ENCODE measurements around the gene CDH13. TPM values are rescaled to one million over a fixed set of nuclear protein-coding genes. Genes with fewer than 3 reads are reported as not detected.

CDH13 gene
- total and polyA plus RNA-seq, 2 experiments from 2014 or later = 1.6 to 4.4 TPM

GRCh38 chr16:82629441-82630027 lies 2.8 kb downstream of the CDH13 start (continued):
- TF ChIP-seq, protein P1, sequence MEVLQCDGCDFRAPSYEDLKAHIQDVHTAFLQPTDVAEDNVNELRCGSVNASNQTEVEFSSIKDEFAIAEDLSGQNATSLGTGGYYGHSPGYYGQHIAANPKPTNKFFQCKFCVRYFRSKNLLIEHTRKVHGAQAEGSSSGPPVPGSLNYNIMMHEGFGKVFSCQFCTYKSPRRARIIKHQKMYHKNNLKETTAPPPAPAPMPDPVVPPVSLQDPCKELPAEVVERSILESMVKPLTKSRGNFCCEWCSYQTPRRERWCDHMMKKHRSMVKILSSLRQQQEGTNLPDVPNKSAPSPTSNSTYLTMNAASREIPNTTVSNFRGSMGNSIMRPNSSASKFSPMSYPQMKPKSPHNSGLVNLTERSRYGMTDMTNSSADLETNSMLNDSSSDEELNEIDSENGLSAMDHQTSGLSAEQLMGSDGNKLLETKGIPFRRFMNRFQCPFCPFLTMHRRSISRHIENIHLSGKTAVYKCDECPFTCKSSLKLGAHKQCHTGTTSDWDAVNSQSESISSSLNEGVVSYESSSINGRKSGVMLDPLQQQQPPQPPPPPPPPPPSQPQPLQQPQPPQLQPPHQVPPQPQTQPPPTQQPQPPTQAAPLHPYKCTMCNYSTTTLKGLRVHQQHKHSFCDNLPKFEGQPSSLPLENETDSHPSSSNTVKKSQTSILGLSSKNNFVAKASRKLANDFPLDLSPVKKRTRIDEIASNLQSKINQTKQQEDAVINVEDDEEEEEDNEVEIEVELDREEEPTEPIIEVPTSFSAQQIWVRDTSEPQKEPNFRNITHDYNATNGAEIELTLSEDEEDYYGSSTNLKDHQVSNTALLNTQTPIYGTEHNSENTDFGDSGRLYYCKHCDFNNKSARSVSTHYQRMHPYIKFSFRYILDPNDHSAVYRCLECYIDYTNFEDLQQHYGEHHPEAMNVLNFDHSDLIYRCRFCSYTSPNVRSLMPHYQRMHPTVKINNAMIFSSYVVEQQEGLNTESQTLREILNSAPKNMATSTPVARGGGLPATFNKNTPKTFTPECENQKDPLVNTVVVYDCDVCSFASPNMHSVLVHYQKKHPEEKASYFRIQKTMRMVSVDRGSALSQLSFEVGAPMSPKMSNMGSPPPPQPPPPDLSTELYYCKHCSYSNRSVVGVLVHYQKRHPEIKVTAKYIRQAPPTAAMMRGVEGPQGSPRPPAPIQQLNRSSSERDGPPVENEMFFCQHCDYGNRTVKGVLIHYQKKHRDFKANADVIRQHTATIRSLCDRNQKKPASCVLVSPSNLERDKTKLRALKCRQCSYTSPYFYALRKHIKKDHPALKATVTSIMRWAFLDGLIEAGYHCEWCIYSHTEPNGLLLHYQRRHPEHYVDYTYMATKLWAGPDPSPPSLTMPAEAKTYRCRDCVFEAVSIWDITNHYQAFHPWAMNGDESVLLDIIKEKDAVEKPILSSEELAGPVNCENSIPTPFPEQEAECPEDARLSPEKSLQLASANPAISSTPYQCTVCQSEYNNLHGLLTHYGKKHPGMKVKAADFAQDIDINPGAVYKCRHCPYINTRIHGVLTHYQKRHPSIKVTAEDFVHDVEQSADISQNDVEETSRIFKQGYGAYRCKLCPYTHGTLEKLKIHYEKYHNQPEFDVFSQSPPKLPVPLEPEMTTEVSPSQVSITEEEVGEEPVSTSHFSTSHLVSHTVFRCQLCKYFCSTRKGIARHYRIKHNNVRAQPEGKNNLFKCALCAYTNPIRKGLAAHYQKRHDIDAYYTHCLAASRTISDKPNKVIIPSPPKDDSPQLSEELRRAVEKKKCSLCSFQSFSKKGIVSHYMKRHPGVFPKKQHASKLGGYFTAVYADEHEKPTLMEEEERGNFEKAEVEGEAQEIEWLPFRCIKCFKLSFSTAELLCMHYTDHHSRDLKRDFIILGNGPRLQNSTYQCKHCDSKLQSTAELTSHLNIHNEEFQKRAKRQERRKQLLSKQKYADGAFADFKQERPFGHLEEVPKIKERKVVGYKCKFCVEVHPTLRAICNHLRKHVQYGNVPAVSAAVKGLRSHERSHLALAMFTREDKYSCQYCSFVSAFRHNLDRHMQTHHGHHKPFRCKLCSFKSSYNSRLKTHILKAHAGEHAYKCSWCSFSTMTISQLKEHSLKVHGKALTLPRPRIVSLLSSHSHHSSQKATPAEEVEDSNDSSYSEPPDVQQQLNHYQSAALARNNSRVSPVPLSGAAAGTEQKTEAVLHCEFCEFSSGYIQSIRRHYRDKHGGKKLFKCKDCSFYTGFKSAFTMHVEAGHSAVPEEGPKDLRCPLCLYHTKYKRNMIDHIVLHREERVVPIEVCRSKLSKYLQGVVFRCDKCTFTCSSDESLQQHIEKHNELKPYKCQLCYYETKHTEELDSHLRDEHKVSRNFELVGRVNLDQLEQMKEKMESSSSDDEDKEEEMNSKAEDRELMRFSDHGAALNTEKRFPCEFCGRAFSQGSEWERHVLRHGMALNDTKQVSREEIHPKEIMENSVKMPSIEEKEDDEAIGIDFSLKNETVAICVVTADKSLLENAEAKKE (CRISPR knock-in tag; IDR thresholded peaks at IDR 0.05) = no peak
- TF ChIP-seq NANOG (IDR thresholded peaks at IDR 0.05; ENCODE audit: borderline replicate concordance) (no peak), STAT1 (IDR thresholded peaks at IDR 0.05; ENCODE audit: unreplicated experiment) (no peak)

- no peak overlapping the region for H3K27ac ChIP-seq (ENCODE audit: low read depth)
- TF ChIP-seq CREB1 (CRISPR knock-in tag; IDR thresholded peaks at IDR 0.05; ENCODE audit: low read depth) (no peak), EZH2phosphoT487 (IDR thresholded peaks at IDR 0.05; ENCODE audit: unreplicated experiment) (no peak), JUNB (IDR thresholded peaks at IDR 0.05; ENCODE audit: unreplicated experiment) (no peak), STAT1 (IDR thresholded peaks at IDR 0.05; ENCODE audit: unreplicated experiment) (no peak)
- TF ChIP-seq, protein P2, sequence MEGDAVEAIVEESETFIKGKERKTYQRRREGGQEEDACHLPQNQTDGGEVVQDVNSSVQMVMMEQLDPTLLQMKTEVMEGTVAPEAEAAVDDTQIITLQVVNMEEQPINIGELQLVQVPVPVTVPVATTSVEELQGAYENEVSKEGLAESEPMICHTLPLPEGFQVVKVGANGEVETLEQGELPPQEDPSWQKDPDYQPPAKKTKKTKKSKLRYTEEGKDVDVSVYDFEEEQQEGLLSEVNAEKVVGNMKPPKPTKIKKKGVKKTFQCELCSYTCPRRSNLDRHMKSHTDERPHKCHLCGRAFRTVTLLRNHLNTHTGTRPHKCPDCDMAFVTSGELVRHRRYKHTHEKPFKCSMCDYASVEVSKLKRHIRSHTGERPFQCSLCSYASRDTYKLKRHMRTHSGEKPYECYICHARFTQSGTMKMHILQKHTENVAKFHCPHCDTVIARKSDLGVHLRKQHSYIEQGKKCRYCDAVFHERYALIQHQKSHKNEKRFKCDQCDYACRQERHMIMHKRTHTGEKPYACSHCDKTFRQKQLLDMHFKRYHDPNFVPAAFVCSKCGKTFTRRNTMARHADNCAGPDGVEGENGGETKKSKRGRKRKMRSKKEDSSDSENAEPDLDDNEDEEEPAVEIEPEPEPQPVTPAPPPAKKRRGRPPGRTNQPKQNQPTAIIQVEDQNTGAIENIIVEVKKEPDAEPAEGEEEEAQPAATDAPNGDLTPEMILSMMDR (conservative IDR thresholded peaks at IDR 0.05; ENCODE audit: low read depth in 2 of 2) = no peak
- TF ChIP-seq, protein P1 (CRISPR knock-in tag; IDR thresholded peaks at IDR 0.05) = no peak
Measured at GRCh38 chr16:82630219-82630618, 3.5 kb downstream of the CDH13 start.

More at GRCh38 chr16:82630219-82630618, 3.5 kb downstream of the CDH13 start:
- Mint-ChIP-seq H3K27me3 (ENCODE audit: insufficient read depth, low read depth, poor library complexity) (peaks cover 36% of the 10 kb centered on the region), H3K4me3 (no peak overlapping the region), H3K4me1 (peaks cover 20% of the 10 kb centered on the region), H3K9me3 (peaks cover 5% of the 10 kb centered on the region; the same call in 2 of the 3 replicates), H3K27ac (no peak overlapping the region), H3K36me3 (ENCODE audit: low read depth) (peaks cover 5% of the 10 kb centered on the region; the same call in 1 of the 3 replicates)
- H3K4me3 ChIP-seq = no peak overlapping the region
- H3K4me1 ChIP-seq (ENCODE audit: insufficient read depth) = peaks cover 27% of the 10 kb centered on the region
- H3K36me3 ChIP-seq (ENCODE audit: insufficient read depth) = no peaks in the 10 kb centered on the region
- peak overlapping the region; percentile 15; the same call in 1 of the 2 replicates for H3K4me2 ChIP-seq
- peaks cover 43% of the 10 kb centered on the region for H3K27me3 ChIP-seq (ENCODE audit: insufficient read depth)
- no peak overlapping the region for H2AFZ ChIP-seq
- no peaks in the 10 kb centered on the region for H4K20me1 ChIP-seq (replicated peaks; ENCODE audit: insufficient read depth)
- H3K79me2 ChIP-seq (replicated peaks; ENCODE audit: insufficient read depth) = no peaks in the 10 kb centered on the region
- no peak for DNase-seq (ENCODE audit: low spot score)
- no peaks in the 10 kb centered on the region for H3F3A ChIP-seq (replicated peaks; ENCODE audit: low read depth)
- no peak for ATAC-seq
- no peaks in the 10 kb centered on the region for H3K9me2 ChIP-seq (ENCODE audit: insufficient read depth)

Data from GM23338 (cell line).